Hypothalamus (tissue), 51 donors: ENCODE measurements around the gene SDHA.
"Not testable (repeated sequence)": the region's sequence is repeated elsewhere in the genome, so short reads cannot be mapped to it uniquely, and the experiment has no call there.

Experiments
- DNase-seq, 51 donors: peaks; one replicate each; lab custom pipeline; 2025; lab: John Stamatoyannopoulos, UW

SDHA gene

DNA sequence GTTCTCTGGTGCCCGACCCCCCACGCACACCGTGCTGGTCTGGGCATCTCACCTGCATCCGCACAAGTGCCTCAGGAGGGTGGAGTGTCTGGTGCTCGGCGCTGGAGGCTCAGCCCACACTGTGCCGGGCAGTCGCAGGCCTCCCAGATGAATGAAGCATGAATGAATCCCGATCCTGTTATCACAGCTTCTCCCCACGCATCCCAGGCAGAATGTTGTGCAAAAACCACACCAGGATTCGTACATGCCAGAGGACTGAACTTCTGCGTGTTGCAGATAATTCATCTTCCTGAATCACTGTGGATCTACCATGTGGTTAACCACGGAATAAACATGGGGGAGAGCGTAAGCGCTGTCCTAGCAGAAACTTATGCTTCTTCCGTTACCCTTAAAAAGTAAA, 78.8 kb downstream of the SDHA start:
- not testable (repeated sequence) for DNase-seq

DNA sequence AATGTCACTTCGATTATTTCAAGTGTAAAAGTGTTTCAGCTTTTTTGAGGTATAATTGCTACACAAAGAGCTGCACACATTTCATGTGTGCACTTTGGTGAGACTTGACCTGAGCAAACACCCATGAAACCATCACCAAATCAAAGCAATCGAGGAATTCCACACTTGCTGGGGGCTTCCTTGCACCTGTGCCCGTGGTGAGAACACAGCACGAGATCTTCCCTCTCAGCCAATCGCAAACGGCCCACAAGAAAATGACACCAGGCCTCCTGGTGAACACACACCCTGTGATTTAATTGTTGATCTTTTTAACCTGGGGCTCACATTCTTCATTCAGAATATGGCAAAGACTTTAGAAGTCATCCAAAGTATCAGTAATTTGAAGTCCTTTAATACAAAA, 79.3 kb downstream of the SDHA start:
- DNase-seq, result not testable (repeated sequence)

- DNase-seq, result not testable (repeated sequence)
These were observed 80.0 kb downstream of the SDHA start for GRCh38 chr5:297991-298736.

GRCh38 chr5:298737-299125, 80.6 kb downstream of the SDHA start:
- DNase-seq, result no peak

DNA sequence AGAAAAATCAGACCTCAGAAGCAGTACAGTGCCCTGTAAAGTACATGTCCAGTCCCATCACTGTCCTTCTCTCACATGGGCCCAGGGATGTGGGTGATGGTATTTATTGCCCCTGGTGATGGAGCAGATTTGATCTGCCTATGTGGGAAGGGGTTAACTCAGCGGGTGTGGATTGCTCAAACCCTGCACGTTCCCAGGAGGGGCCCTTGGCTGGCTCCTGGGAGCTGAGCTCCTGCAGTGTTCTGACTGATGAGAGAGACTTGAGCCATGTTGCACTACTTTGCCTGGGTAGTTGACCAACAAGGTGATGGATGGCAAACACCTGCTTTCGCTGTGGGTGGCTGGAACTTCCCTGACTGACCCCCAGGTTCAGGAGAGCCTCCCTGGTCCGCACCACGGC, 81.8 kb downstream of the SDHA start:
- DNase-seq, result not testable (repeated sequence)

DNA sequence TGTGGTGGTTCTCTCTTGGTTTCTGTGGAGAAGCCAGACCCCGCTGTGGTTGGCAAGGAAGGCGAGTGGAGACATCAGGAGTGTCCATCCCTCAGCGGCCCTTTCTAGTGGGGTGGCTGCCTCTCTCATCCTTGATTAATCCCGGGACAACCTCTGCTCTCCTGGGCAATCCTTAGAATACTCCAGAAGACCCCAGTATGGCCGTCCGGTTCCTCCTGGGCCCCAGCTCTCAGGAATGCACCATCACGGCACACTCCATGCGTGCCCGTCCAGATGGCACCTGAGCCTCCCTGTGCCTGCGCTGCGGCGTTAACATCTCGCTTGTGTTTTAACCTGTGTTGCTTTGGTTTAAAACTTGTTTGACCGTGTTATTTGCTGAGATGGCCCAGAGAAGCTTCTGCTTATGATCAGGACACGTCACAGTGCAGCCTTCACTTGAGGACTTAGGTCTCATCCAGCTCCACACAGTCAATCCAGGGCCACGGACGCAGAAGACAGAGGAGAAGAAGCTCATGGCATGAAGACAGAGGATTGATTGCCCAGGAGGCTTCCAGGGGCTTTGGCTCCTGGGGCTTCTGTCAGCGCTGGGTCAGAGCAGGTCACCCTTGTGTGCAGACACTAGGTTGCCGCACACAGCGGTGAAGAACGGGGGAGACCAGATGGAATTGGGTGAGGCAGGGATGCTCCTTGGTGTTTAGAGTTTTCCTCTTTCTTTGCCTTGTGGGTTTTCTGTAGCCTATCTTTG, 82.7 kb downstream of the SDHA start:
- DNase-seq, result not testable (repeated sequence)

GRCh38 chr5:302416-302815, 84.3 kb downstream of the SDHA start:
- DNase-seq, result not testable (repeated sequence)

GRCh38 chr5:302966-303365, 84.8 kb downstream of the SDHA start:
- DNase-seq, result no peak

- not testable (repeated sequence) for DNase-seq
These were observed 85.6 kb downstream of the SDHA start for GRCh38 chr5:303741-304140.

GRCh38 chr5:305050-305449, 86.9 kb downstream of the SDHA start:
- DNase-seq, result no peak

- DNase-seq, result no peak
These were observed 87.3 kb downstream of the SDHA start for GRCh38 chr5:305459-305858.

GRCh38 chr5:306011-306805, 88.1 kb downstream of the SDHA start:
- no peak for DNase-seq
